Fibroblast of skin of back (primary cell): ENCODE results near the gene GRID1.
"Not testable (repeated sequence)": the region's sequence is repeated elsewhere in the genome, so short reads cannot be mapped to it uniquely, and the experiment has no call there.

Source experiments
- DNase-seq: peaks from one replicate; pipeline ENCODE4 v3.0.0-alpha.2; 2013

GRID1 gene

GRCh38 chr10:85858776-85859515 lies 507.6 kb downstream of the GRID1 start:
- peak; percentile 9 for DNase-seq

- no peak for DNase-seq
Measured at GRCh38 chr10:85857791-85858190, 508.8 kb downstream of the GRID1 start.

DNA sequence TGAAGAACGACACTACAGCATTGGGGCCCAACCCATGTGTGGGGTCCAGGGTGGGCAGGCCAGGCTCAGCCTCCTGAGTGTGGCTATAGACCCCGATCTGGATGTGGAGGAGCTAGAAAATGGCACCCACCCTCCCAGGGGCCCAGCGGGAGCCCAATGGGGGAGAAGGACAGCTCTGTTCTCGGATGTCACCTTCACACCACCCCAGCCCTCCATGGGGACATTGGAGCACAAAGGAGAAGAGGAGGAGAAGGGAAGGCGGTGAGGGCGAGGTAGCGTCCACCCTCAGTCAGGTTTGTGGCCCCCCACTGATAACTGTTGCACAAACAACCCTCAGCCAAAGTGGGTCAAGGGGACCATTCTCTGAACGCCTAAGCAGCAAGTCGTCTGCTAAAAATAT lies 509.3 kb downstream of the GRID1 start:
- DNase-seq = peak; percentile 6

GRCh38 chr10:85851934-85852333 lies 514.7 kb downstream of the GRID1 start:
- no peak for DNase-seq

DNA sequence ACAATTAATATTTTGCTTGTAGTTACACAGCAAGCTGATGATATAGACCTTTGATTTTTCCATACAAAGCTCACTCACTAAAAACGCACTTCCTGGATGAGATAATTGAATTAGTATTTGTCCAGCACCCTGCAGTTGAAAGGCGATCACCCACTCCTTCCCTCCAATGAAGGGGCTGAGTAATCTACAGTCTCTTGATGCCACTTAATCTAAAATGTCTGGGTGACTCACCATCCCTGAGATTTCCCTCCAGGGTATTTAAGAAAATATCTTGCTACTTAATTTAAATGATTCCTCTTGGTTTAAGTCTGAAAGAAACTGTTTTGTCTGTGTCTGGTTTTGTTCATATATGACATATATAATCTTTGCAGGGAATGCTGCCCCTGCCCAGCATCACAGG lies 515.3 kb downstream of the GRID1 start:
- DNase-seq = peak; percentile 89

DNA sequence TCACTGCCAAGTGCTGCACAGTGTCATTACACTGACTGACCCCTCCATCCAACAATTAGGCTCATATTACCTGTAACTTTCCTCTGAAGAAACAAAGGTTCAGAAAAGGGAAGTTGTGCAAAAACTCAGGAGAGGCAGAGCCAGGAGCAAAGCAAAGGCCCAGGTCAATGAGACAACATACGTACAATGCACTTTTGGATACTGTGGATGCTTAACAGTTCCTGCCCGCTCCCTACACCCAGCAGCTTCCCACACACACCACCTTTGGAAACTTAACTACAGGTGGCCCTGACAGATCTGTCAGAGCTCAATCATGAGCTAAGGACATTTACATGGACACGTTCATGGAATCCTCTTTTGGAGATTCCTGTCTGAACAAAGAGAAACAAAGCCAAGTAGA lies 515.9 kb downstream of the GRID1 start:
- no peak for DNase-seq

DNA sequence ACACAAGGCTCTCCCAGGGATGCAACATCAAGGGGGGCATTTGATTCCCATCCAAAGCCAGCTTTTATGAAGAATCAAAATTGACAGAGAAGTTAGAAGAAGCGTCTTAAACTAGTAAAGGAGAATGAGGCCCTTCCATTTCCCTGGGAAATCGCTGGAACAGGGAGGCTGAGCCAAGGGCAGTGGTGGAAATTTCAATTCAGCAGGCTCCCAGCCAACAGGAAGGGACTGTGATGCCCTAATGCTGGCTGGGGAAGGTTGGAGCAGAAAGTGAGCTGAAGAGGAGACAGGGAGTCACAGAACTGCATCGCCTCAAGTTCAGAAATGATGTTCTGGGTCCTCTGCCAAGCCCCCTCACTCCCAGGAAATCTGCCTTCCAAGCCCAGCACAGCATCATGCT lies 517.3 kb downstream of the GRID1 start:
- no peak for DNase-seq

DNA sequence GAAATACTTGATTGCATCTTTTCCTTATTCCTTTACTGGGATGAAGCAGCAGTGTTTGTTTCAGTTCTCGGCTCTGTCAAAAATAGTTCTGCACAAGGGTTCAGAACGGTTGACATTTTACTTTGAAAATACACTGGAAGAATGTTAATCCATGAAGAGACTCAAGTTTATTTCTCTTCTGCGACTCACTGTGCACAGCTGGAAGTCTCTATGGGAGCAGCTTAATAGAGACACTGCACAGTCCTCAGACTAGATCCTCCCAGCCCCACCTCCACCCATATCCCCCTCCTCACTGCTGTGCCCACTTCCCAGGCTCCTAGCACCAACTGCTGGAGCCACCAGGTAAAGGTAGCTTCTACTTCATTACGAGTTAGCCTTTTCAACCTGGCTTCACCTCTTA lies 517.8 kb downstream of the GRID1 start:
- DNase-seq = peak; percentile 19

GRCh38 chr10:85847085-85847484 lies 519.5 kb downstream of the GRID1 start:
- DNase-seq = no peak

DNA sequence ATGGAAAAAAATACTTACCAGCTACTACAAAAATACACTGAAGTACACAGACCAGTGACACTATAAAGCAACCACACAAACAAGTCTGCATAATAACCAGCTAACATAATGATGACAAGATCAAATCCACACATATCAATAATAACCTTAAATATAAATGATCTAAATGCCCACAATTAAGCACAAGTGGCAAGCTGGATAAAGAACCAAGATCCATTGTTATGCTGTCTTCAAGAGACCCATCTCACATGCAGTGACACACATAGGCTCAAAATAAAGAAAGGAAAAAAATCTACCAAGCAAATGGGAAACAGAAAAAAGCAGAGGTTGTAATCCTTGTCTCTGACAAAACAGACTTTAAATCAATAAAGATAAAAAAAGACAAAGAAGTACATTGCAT lies 527.9 kb downstream of the GRID1 start:
- not testable (repeated sequence) for DNase-seq

DNA sequence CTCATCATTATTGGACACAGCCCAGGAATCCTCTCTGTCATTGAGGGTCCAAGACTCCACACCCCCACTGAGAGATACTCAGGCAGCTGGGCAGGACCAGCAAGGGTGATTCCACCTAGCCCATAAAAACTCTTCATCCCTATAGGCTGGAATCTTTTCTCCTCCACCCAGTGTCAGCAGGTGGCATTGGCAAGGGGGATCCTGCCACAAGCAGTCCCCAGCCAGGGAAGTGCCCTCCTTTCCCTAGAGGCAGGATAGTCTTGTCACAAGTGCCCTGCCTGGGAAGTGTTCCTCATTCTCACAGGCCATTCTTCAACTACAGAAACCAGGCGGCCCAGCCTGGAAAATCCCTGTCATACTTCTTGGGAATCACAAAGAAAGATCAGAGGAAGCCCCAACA lies 533.6 kb downstream of the GRID1 start:
- DNase-seq = no peak

GRCh38 chr10:85831422-85831821 lies 535.2 kb downstream of the GRID1 start:
- no peak for DNase-seq

- no peak for DNase-seq
Measured at GRCh38 chr10:85826377-85826776, 540.2 kb downstream of the GRID1 start.

GRCh38 chr10:85811405-85811804 lies 555.2 kb downstream of the GRID1 start:
- DNase-seq = no peak

- DNase-seq = no peak
Measured at GRCh38 chr10:85810674-85811073, 555.9 kb downstream of the GRID1 start.

DNA sequence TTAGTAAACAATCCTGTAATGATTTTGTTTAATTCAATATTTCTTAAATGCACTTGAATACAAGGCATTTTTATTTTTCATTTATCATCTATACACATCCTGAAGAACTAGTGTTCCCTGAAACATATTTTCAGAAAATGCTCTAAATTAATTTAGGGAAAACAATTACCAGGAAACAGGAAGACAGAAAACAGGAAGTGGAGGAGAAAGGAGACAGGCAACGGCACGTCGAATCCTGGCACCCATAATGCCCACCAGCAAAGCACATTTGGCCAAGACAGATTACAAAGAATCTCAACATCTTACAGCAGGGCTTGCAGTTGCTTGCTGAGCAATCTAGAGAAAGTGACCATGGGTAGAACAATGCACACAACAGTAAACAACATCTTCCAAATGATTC lies 571.1 kb downstream of the GRID1 start:
- DNase-seq = no peak

- no peak for DNase-seq
Measured at GRCh38 chr10:85794553-85794952, 572.0 kb downstream of the GRID1 start.

DNA sequence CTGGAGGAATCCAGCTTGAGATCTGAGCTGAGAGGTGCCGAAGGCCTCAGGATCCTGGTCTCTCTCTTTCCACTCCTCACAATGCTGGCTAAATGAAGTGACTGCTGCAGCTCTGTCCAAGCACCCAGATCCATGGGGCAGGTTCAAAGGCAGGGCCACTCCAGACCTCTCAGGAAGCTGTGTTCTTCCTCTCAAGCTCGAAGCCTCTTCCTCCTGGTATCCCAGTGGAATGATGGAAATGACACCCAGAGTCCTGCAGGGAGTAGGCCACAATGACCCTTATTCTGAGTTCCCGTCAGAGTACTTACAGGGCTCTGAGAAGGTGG lies 574.1 kb downstream of the GRID1 start:
- DNase-seq = no peak

GRCh38 chr10:85791818-85792532 lies 574.6 kb downstream of the GRID1 start:
- peak; percentile 4 for DNase-seq

- no peak for DNase-seq
Measured at GRCh38 chr10:85789982-85790789, 576.4 kb downstream of the GRID1 start.

- no peak for DNase-seq
Measured at GRCh38 chr10:85789125-85789524, 577.5 kb downstream of the GRID1 start.

- DNase-seq = no peak
Measured at GRCh38 chr10:85788570-85788969, 578.0 kb downstream of the GRID1 start.

- no peak for DNase-seq
Measured at GRCh38 chr10:85787881-85788280, 578.7 kb downstream of the GRID1 start.

- DNase-seq = no peak
Measured at GRCh38 chr10:85787393-85787792, 579.2 kb downstream of the GRID1 start.
